ENCODE measurements around the gene DPH5. TPM values are rescaled to one million over a fixed set of nuclear protein-coding genes. Genes with fewer than 3 reads are reported as not detected.

DPH5 gene
- total and polyA plus RNA-seq, 2 of the 4 experiments (the other 2 are of a cell fraction) = 32.3 to 42.0 TPM

GRCh38 chr1:100941580-100942216, 83.9 kb downstream of the DPH5 start:
- no peak overlapping the region for H3K4me2 ChIP-seq (ENCODE audit: low read depth, low read length)
- TF ChIP-seq CHD1 (IDR thresholded peaks at IDR 0.05; ENCODE audit: low read depth, low read length) (no peak), BHLHE40 (IDR thresholded peaks at IDR 0.05; ENCODE audit: low read depth, low read length) (no peak), POLR2A (IDR thresholded peaks at IDR 0.05; ENCODE audit: low read depth, low read length) (no peak), SMC3 (IDR thresholded peaks at IDR 0.05; ENCODE audit: low read depth, low read length) (no peak), RFX5 (IDR thresholded peaks at IDR 0.05; ENCODE audit: low read depth, low read length) (no peak), MAZ (IDR thresholded peaks at IDR 0.05; ENCODE audit: borderline replicate concordance, low read depth, low read length) (no peak), MAFK (IDR thresholded peaks at IDR 0.05; ENCODE audit: low read depth, low read length) (no peak), FOS (IDR thresholded peaks at IDR 0.05; ENCODE audit: low read depth, low read length) (no peak), NFE2L2 (IDR thresholded peaks at IDR 0.05; ENCODE audit: low read depth, low read length) (no peak), CTCF (conservative IDR thresholded peaks at IDR 0.05; ENCODE audit: low read depth, low read length) (no peak), USF2 (IDR thresholded peaks at IDR 0.05; ENCODE audit: low read depth, low read length) (no peak)
- H4K20me1 ChIP-seq (ENCODE audit: insufficient read depth, low read length) = no peaks in the 10 kb centered on the region
- no peak overlapping the region for H4K8ac ChIP-seq (ENCODE audit: low read depth in 2 of 2, low read length in 2 of 2)
- peaks cover 1% of the 10 kb centered on the region; the same call in 1 of the 2 replicates for H3K4me1 ChIP-seq (ENCODE audit: control insufficient read depth, insufficient read depth, low read length)
- no peak overlapping the region for H4K5ac ChIP-seq (ENCODE audit: low read depth, low read length)
- ATAC-seq (ENCODE audit: low read depth) = no peak
- H3K27ac ChIP-seq (ENCODE audit: insufficient read depth, low read length) = no peak overlapping the region
- H3K9me3 ChIP-seq (ENCODE audit: control insufficient read depth, insufficient read depth, low read length) = no peaks in the 10 kb centered on the region
- H3K9ac ChIP-seq (ENCODE audit: low read depth, low read length) = no peak overlapping the region
- no peak overlapping the region for H2BK20ac ChIP-seq (ENCODE audit: low read depth, low read length)
- no peak overlapping the region for H2BK15ac ChIP-seq (ENCODE audit: low read depth, low read length)
- H2BK120ac ChIP-seq (ENCODE audit: low read depth, low read length) = no peak overlapping the region
- no peaks in the 10 kb centered on the region for H3K9me1 ChIP-seq (ENCODE audit: insufficient read depth, low read length)
- no peak for DNase-seq
- WGBS, 2 experiments (ENCODE audit: extremely low coverage in 2 of 2, insufficient read length in 1 of 2) = 100% methylated on average over 1 of the region's 9 CpGs; no CpG with 5 or more reads in 1 of the 2 experiments
- no peak overlapping the region for H2AFZ ChIP-seq (replicated peaks; ENCODE audit: low read length, poor library complexity)
- no peak overlapping the region for H2AK5ac ChIP-seq (ENCODE audit: low read depth, low read length)
- no peak overlapping the region for H2BK5ac ChIP-seq (ENCODE audit: low read depth, low read length, poor library complexity, severe bottlenecking)
- no peak overlapping the region for H3K23ac ChIP-seq (ENCODE audit: low read depth, low read length)
- no peak overlapping the region for H3K4ac ChIP-seq (ENCODE audit: low read depth, low read length)
- no peaks in the 10 kb centered on the region for H3K27me3 ChIP-seq (ENCODE audit: control insufficient read depth, insufficient read depth, low read length)
- peaks cover 0 to 8% of the 10 kb centered on the region in 2 experiments; a peak in 2 of 4 replicates for H3K79me1 ChIP-seq (ENCODE audit: low read depth in 1 of 2, low read length in 2 of 2)
- intact Hi-C loops (cut with micrococcal nuclease) (no loop called here), in situ Hi-C loops (cut with MboI; ENCODE audit: low sequenced_read_pairs) (no loop called here), dilution Hi-C loops (cut with HindIII; ENCODE audit: low sequenced_read_pairs, unreplicated experiment) (no loop called here)
- peaks cover 9% of the 10 kb centered on the region for H3K36me3 ChIP-seq (ENCODE audit: control insufficient read depth, insufficient read depth, low read length)
- no peak overlapping the region for H3K18ac ChIP-seq (ENCODE audit: low read depth, low read length)
- no TSS peak for BruUV-seq (replicated peaks)
- no peak overlapping the region for H2AK9ac ChIP-seq (replicated peaks; ENCODE audit: low read depth, low read length, poor library complexity)
- ChIA-PET CTCF (no interaction called here), POLR2A (ENCODE audit: unreplicated experiment) (no interaction called here)
- no peak overlapping the region for H4K91ac ChIP-seq (ENCODE audit: insufficient read depth, low read depth, low read length)
- H3K4me3 ChIP-seq (ENCODE audit: insufficient read depth, low read depth, low read length) = no peak overlapping the region
- H3K14ac ChIP-seq (replicated peaks; ENCODE audit: low read depth, low read length) = no peak overlapping the region
- no peak overlapping the region for H3K56ac ChIP-seq (ENCODE audit: extremely low read depth, insufficient read depth, low read length)
